DND-41 (cell line): ENCODE data around the gene CTDSPL2.

Experiments used
- CTCF ChIP-seq: IDR thresholded peaks from 2 replicates; pipeline ENCODE4 v1.5.1; 2012; ENCODE audit warnings: borderline replicate concordance, low read length, moderate library complexity, mild to moderate bottlenecking; ENCODE audit not compliant: poor library complexity, severe bottlenecking; ENCODE audit errors: extremely low read depth
- EZH2 ChIP-seq: IDR thresholded peaks from 3 replicates; pipeline ENCODE4 v1.6.1; 2012; ENCODE audit warnings: borderline replicate concordance, low read depth, mild to moderate bottlenecking, moderate library complexity, low read length, inconsistent platforms; ENCODE audit not compliant: severe bottlenecking

DNA sequence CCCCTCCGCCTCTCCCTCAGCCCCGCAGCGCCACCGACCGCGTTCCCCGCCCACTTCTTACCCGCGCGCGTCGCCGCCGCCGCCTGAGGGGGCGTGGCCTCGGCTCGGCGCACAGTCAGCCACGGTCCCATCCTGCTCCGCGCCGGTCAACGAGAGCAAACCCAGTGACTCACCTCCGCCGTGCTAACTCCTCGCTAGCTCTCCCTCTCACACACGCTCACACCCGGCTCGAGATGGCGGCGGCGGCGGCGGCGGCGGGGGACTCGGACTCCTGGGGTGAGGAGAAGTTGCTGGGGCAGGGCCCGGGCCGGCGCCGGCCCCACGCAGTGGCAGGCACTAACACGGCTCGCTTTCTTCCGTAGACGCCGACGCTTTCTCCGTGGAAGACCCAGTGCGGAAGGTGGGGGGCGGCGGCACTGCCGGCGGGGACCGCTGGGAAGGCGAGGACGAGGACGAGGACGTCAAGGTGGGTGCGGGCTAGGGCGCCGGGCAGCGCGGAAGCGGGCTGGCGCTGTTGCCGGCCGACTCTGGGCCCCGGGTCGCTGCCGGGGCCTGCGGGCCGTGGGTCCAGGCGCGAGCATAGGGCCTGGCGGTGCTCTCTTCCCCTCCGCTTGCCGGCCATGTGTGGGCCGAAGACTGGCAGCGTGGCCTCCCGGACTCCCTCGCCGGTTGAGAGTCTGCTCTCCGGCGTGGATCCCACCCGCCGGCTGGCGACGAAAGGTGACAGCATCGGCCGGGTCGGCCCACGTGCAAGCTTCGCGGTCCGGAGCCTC, 109.7 kb downstream of the CTDSPL2 start, which contains the start of gene EIF3J:
- TF ChIP-seq CTCF (no peak), EZH2 (no peak)
